LNCaP clone FGC (cell line): Measurements from ENCODE around the gene FOXP1.
A peak's percentile ranks its signal among the peaks of the same experiment; 100 is the strongest.

Experiments
- DNase-seq: peaks from one replicate; pipeline ENCODE4 v3.0.0-alpha.2; 2011; ENCODE audit warnings: low read depth
- H3K4me3 ChIP-seq: 2 replicates; pipeline ENCODE4 v1.5.1; 2011; ENCODE audit warnings: mild to moderate bottlenecking, low read depth, low read length, control low read depth
- CTCF ChIP-seq: IDR thresholded peaks from 2 replicates; pipeline ENCODE4 v1.5.1; 2012; ENCODE audit warnings: mild to moderate bottlenecking; ENCODE audit not compliant: control insufficient read depth, insufficient read depth; ENCODE audit errors: extremely low read depth

The FOXP1 gene

GRCh38 chr3:71202848-71203533, 380.5 kb downstream of the FOXP1 start:
- no peak for TF ChIP-seq CTCF
- no peak overlapping the region for H3K4me3 ChIP-seq
- DNase-seq, result no peak

- peak; percentile 38 for DNase-seq
- no peak for TF ChIP-seq CTCF
- no peak overlapping the region for H3K4me3 ChIP-seq
Measured at GRCh38 chr3:71201939-71202338, 381.6 kb downstream of the FOXP1 start.

GRCh38 chr3:71197841-71198565, 385.5 kb downstream of the FOXP1 start:
- TF ChIP-seq CTCF, result no peak
- H3K4me3 ChIP-seq, result no peak overlapping the region
- no peak for DNase-seq

GRCh38 chr3:71195492-71195891, 388.0 kb downstream of the FOXP1 start:
- no peak overlapping the region for H3K4me3 ChIP-seq
- no peak for DNase-seq
- no peak for TF ChIP-seq CTCF

GRCh38 chr3:71194785-71195184, 388.7 kb downstream of the FOXP1 start:
- DNase-seq, result no peak
- no peak for TF ChIP-seq CTCF
- no peak overlapping the region for H3K4me3 ChIP-seq

GRCh38 chr3:71191031-71191482, 392.5 kb downstream of the FOXP1 start:
- peak; percentile 94 for DNase-seq
- no peak for TF ChIP-seq CTCF
- H3K4me3 ChIP-seq, result no peak overlapping the region

- no peak for DNase-seq
- no peak overlapping the region for H3K4me3 ChIP-seq
- TF ChIP-seq CTCF, result no peak
Measured at GRCh38 chr3:71189480-71189879, 394.0 kb downstream of the FOXP1 start.
